K562 (cell line): ENCODE measurements around the gene RNF222. TPM values are rescaled to one million over a fixed set of nuclear protein-coding genes. Genes with fewer than 3 reads are reported as not detected.

ENCODE experiments used
- BCLAF1 ChIP-seq, 2 experiments: fragments of 450-650 bp in 1 of 2; IDR thresholded peaks; 2 replicates each; pipeline ENCODE4 v1.6.1; 2011 to 2017; ENCODE audit warnings: low read depth in 2 of 2, antibody characterized with exemption in 1 of 2, borderline replicate concordance in 1 of 2, low read length in 1 of 2, mild to moderate bottlenecking in 1 of 2, mixed read lengths in 1 of 2; ENCODE audit not compliant: control insufficient read depth in 1 of 2
- E2F6 ChIP-seq, 2 experiments: IDR thresholded peaks; 2 replicates each; pipeline ENCODE4 v1.6.1; 2011; ENCODE audit warnings: borderline replicate concordance in 1 of 2, control low read depth in 1 of 2, low read depth in 1 of 2, low read length in 1 of 2, mild to moderate bottlenecking in 1 of 2, mixed read lengths in 1 of 2, moderate library complexity in 1 of 2; ENCODE audit not compliant: insufficient read depth in 1 of 2, insufficient read length in 1 of 2, poor library complexity in 1 of 2, severe bottlenecking in 1 of 2; ENCODE audit errors: extremely low read depth in 1 of 2
- FOXK1 ChIP-seq: sonication (generic); formaldehyde crosslinking; IDR thresholded peaks from 2 replicates; pipeline ENCODE4 v1.8.0; 2022; ENCODE audit warnings: missing genetic modification reagents, mild to moderate bottlenecking, borderline replicate concordance
- ILF3 ChIP-seq: fragments of 450-650 bp; IDR thresholded peaks from 2 replicates; pipeline ENCODE4 v1.6.1; 2018; ENCODE audit warnings: antibody characterized with exemption, mild to moderate bottlenecking, moderate library complexity, borderline replicate concordance
- KLF16 ChIP-seq: IDR thresholded peaks from 2 replicates; pipeline ENCODE4 v1.6.1; 2016; ENCODE audit warnings: antibody characterized with exemption
- MTA3 ChIP-seq: fragments of 450-650 bp; formaldehyde crosslinking; IDR thresholded peaks from 2 replicates; pipeline ENCODE4 v1.6.1; 2017; ENCODE audit warnings: mild to moderate bottlenecking, borderline replicate concordance
- PHF8 ChIP-seq: fragments of 200-600 bp; sonication (generic); IDR thresholded peaks from 2 replicates; pipeline ENCODE4 v1.6.1; 2012; ENCODE audit warnings: mixed run types, mild to moderate bottlenecking, inconsistent platforms, low read length, moderate library complexity, borderline replicate concordance
- POLR2AphosphoS5 ChIP-seq: IDR thresholded peaks from 2 replicates; pipeline ENCODE4 v1.6.1; 2011; ENCODE audit warnings: mild to moderate bottlenecking, low read depth, low read length, moderate library complexity; ENCODE audit not compliant: control insufficient read depth, insufficient read depth
- SMARCC2 ChIP-seq: fragments of 450-650 bp; IDR thresholded peaks from 2 replicates; pipeline ENCODE4 v1.6.1; 2017; ENCODE audit warnings: antibody characterized with exemption, moderate library complexity, mild to moderate bottlenecking, low read depth
- ZNF518B ChIP-seq: fragments of 250-450 bp; sonication (Bioruptor Pico); IDR thresholded peaks from 2 replicates; pipeline ENCODE4 v1.5.0; 2021; ENCODE audit warnings: mild to moderate bottlenecking, moderate library complexity
- ZNF592 ChIP-seq: fragments of 450-650 bp; IDR thresholded peaks from 2 replicates; pipeline ENCODE4 v1.6.1; 2017; ENCODE audit warnings: antibody characterized with exemption, mild to moderate bottlenecking
- ZNF717 ChIP-seq: fragments of 250-450 bp; sonication (Bioruptor Pico); IDR thresholded peaks from 2 replicates; pipeline ENCODE4 v1.5.0; 2021
- polyA plus RNA-seq, 8 experiments: library from polyadenylated mRNA; depleted of rRNA in 4 of 8; stranded (reverse) in 5 of 8; unstranded in 3 of 8; fragments of >200 nt; fragmentation: Nextera tagmentation in 2 of 8; fragmentation: Illumina TruSeq in 1 of 8; extraction: Ambion mirVana in 2 of 8; extraction: Trizol in 1 of 8; gene quantifications; 2 replicates each; pipeline versions ENCODE4 v1.2.1 to v1.2.3, GENCODE V29; 2011 to 2014; ENCODE audit warnings: inconsistent platforms in 1 of 8, missing spikeins in 1 of 8
- total RNA-seq, 7 experiments: library from RNA; depleted of rRNA in 6 of 7; stranded (reverse); fragments of >200 nt in 6 of 7; fragmentation: Illumina TruSeq in 2 of 7; extraction: Trizol in 2 of 7; gene quantifications; 2 replicates each; pipeline versions ENCODE4 v1.2.1 to v1.2.3, GENCODE V29; 2011 to 2021; ENCODE audit warnings: low replicate concordance in 1 of 7

Gene RNF222
- total and polyA plus RNA-seq, 9 of the 15 experiments (the other 6 are each of a cell fraction or from before 2014, with no cell fraction given) = not detected

GRCh38 chr17:8376271-8377067 is 21.2 kb downstream of the RNF222 start, which contains the start of gene KRABD2 (continued):
- TF ChIP-seq ZNF518B (CRISPR knock-in tag) = no peak
- TF ChIP-seq ZNF592 = 0 out of 2 replicates have a peak, but pooled peaks have one; percentile 45
- no peak for TF ChIP-seq MTA3
- peak in 1 of 2 experiments; percentile 44 for TF ChIP-seq E2F6 (IDR thresholded peaks at IDR 0.05; ENCODE audit: borderline replicate concordance in 1 of 2, extremely low read depth in 1 of 2, insufficient read depth in 1 of 2, insufficient read length in 1 of 2, low read depth in 1 of 2, low read length in 1 of 2, poor library complexity in 1 of 2, severe bottlenecking in 1 of 2)
- TF ChIP-seq POLR2AphosphoS5 = peak; percentile 77
- no peak for TF ChIP-seq FOXK1 (CRISPR knock-in tag)
- no peak for TF ChIP-seq ZNF717
- peak; percentile 27; the same call in 1 of the 2 replicates for TF ChIP-seq PHF8
- TF ChIP-seq SMARCC2 = no peak
- TF ChIP-seq ILF3 = peak; percentile 64; the same call in 1 of the 2 replicates
- TF ChIP-seq BCLAF1 (IDR thresholded peaks at IDR 0.05; ENCODE audit: borderline replicate concordance in 1 of 2, control insufficient read depth in 1 of 2, low read depth in 2 of 2, low read length in 1 of 2) = peak in 1 of 2 experiments; percentile 50; a peak in 1 of 4 replicates
- TF ChIP-seq KLF16 = 0 out of 2 replicates have a peak, but pooled peaks have one; percentile 16
